ENCODE results near the gene PNPLA7.

The PNPLA7 gene

GRCh38 chr9:137436761-137437600 is 113.2 kb downstream of the PNPLA7 start:
- Histone ChIP-seq H3K9me3 (no peaks in the 10 kb centered on the region), H3K36me3 (no peaks in the 10 kb centered on the region), H3K4me1 (ENCODE audit: control insufficient read depth in 1 of 2, insufficient read depth in 1 of 2, low read depth in 1 of 2, low read length in 1 of 2) (peaks cover 0 to 8% of the 10 kb centered on the region in 2 experiments), H3K27ac (no peak overlapping the region), H3K4me3 (ENCODE audit: low read depth in 1 of 2, low read length in 1 of 2) (no peak overlapping the region), H3K27me3 (peaks cover 28% of the 10 kb centered on the region)
- no peak for TF ChIP-seq CTCF (IDR thresholded peaks at IDR 0.05)

GRCh38 chr9:137435980-137436760 is 114.0 kb downstream of the PNPLA7 start:
- H3K9me3 ChIP-seq: no peaks in the 10 kb centered on the region
- H3K27me3 ChIP-seq: peaks cover 20% of the 10 kb centered on the region
- no peak for TF ChIP-seq CTCF (IDR thresholded peaks at IDR 0.05)
- no peak overlapping the region for H3K4me3 ChIP-seq (ENCODE audit: low read depth in 1 of 2, low read length in 1 of 2)
- no peak overlapping the region for H3K27ac ChIP-seq
- H3K36me3 ChIP-seq: no peaks in the 10 kb centered on the region
- H3K4me1 ChIP-seq (ENCODE audit: control insufficient read depth in 1 of 2, insufficient read depth in 1 of 2, low read depth in 1 of 2, low read length in 1 of 2): peaks cover 0 to under 1% of the 10 kb centered on the region in 2 experiments

GRCh38 chr9:137435381-137435891 is 114.8 kb downstream of the PNPLA7 start:
- Histone ChIP-seq H3K36me3 (no peaks in the 10 kb centered on the region), H3K4me3 (ENCODE audit: low read depth in 1 of 2, low read length in 1 of 2) (no peak overlapping the region), H3K27me3 (peaks cover 18% of the 10 kb centered on the region), H3K27ac (no peak overlapping the region), H3K9me3 (no peaks in the 10 kb centered on the region), H3K4me1 (ENCODE audit: control insufficient read depth in 1 of 2, insufficient read depth in 1 of 2, low read depth in 1 of 2, low read length in 1 of 2) (no peaks in the 10 kb centered on the region)
- no peak for TF ChIP-seq CTCF (IDR thresholded peaks at IDR 0.05)

GRCh38 chr9:137434498-137435380 is 115.5 kb downstream of the PNPLA7 start:
- Histone ChIP-seq H3K4me1 (ENCODE audit: control insufficient read depth in 1 of 2, insufficient read depth in 1 of 2, low read depth in 1 of 2, low read length in 1 of 2) (no peaks in the 10 kb centered on the region), H3K36me3 (no peaks in the 10 kb centered on the region), H3K9me3 (no peaks in the 10 kb centered on the region), H3K27ac (no peak overlapping the region), H3K27me3 (peaks cover 18% of the 10 kb centered on the region), H3K4me3 (ENCODE audit: low read depth in 1 of 2, low read length in 1 of 2) (no peak overlapping the region)
- TF ChIP-seq CTCF (IDR thresholded peaks at IDR 0.05): no peak

GRCh38 chr9:137433916-137434431 is 116.2 kb downstream of the PNPLA7 start:
- H3K27me3 ChIP-seq: peaks cover 11% of the 10 kb centered on the region
- no peak overlapping the region for H3K27ac ChIP-seq
- TF ChIP-seq CTCF (IDR thresholded peaks at IDR 0.05): no peak
- no peaks in the 10 kb centered on the region for H3K9me3 ChIP-seq
- H3K4me1 ChIP-seq (ENCODE audit: control insufficient read depth in 1 of 2, insufficient read depth in 1 of 2, low read depth in 1 of 2, low read length in 1 of 2): no peaks in the 10 kb centered on the region
- H3K4me3 ChIP-seq (ENCODE audit: low read depth in 1 of 2, low read length in 1 of 2): no peak overlapping the region
- no peaks in the 10 kb centered on the region for H3K36me3 ChIP-seq
